RWPE2 (cell line): ENCODE measurements around the gene ZNF563.

Experiments
- ATAC-seq: fragments of 200-7000 bp; cut with Tn5 transposase; 3 replicates; pipeline ENCODE4 v1.9.1; 2021; ENCODE audit warnings: low read depth
- DNase-seq: peaks from one replicate; pipeline ENCODE4 v3.0.0-alpha.2; 2020; ENCODE audit warnings: low spot score
- H3K27ac ChIP-seq: fragments of 450-650 bp; 2 replicates; pipeline ENCODE4 v1.5.1; 2017; ENCODE audit warnings: mild to moderate bottlenecking; ENCODE audit not compliant: poor library complexity, severe bottlenecking
- H3K27me3 ChIP-seq: fragments of 250-450 bp; sonication (Bioruptor Pico); 2 replicates; pipeline ENCODE4 v1.5.1; 2021; ENCODE audit warnings: mild to moderate bottlenecking, moderate library complexity; ENCODE audit not compliant: insufficient read depth, poor library complexity, severe bottlenecking
- H3K36me3 ChIP-seq: fragments of 250-450 bp; sonication (Bioruptor Pico); 2 replicates; pipeline ENCODE4 v1.5.1; 2020; ENCODE audit warnings: low read depth, mild to moderate bottlenecking, moderate library complexity
- H3K4me1 ChIP-seq: fragments of 250-450 bp; sonication (Bioruptor Pico); 2 replicates; pipeline ENCODE4 v1.5.1; 2021; ENCODE audit warnings: mild to moderate bottlenecking, moderate library complexity; ENCODE audit not compliant: insufficient read depth, poor library complexity, severe bottlenecking
- H3K4me3 ChIP-seq: fragments of 250-450 bp; sonication (Bioruptor Pico); 2 replicates; pipeline ENCODE4 v1.5.1; 2021; ENCODE audit warnings: mild to moderate bottlenecking, moderate library complexity; ENCODE audit not compliant: severe bottlenecking
- H3K9me3 ChIP-seq: fragments of 250-450 bp; sonication (Bioruptor Pico); 2 replicates; pipeline ENCODE4 v1.5.1; 2021; ENCODE audit warnings: mild to moderate bottlenecking, moderate library complexity; ENCODE audit not compliant: severe bottlenecking
- TF ChIP-seq, protein P1 (sequence below): fragments of 450-650 bp; IDR thresholded peaks from one replicate; pipeline ENCODE4 v1.5.1; 2017; ENCODE audit warnings: mild to moderate bottlenecking, moderate library complexity; ENCODE audit not compliant: poor library complexity, severe bottlenecking

ZNF563 gene

DNA sequence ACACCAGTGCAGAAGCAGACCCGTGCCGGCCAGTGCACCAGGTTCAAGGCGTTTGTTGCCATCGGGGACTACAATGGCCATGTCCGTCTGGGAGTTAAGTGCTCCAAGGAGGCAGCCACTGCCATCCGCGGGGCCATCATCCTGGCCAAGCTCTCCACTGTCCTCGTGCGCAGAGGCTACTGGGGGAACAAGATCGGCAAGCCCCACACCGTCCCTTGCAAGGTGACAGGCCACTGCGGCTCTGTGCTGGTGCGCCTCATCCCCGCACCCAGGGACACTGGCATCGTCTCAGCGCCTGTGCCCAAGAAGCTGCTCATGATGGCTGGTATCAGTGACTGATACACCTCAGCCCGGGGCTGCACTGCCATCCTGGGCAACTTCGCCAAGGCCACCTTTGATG lies 48.8 kb downstream of the ZNF563 start:
- ATAC-seq (no peak), DNase-seq (no peak)
- no peak overlapping the region for H3K4me3 ChIP-seq
- peaks cover 20% of the 10 kb centered on the region for H3K36me3 ChIP-seq
- TF ChIP-seq, protein P1, sequence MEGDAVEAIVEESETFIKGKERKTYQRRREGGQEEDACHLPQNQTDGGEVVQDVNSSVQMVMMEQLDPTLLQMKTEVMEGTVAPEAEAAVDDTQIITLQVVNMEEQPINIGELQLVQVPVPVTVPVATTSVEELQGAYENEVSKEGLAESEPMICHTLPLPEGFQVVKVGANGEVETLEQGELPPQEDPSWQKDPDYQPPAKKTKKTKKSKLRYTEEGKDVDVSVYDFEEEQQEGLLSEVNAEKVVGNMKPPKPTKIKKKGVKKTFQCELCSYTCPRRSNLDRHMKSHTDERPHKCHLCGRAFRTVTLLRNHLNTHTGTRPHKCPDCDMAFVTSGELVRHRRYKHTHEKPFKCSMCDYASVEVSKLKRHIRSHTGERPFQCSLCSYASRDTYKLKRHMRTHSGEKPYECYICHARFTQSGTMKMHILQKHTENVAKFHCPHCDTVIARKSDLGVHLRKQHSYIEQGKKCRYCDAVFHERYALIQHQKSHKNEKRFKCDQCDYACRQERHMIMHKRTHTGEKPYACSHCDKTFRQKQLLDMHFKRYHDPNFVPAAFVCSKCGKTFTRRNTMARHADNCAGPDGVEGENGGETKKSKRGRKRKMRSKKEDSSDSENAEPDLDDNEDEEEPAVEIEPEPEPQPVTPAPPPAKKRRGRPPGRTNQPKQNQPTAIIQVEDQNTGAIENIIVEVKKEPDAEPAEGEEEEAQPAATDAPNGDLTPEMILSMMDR, result no peak
- H3K27me3 ChIP-seq, result no peaks in the 10 kb centered on the region
- no peak overlapping the region for H3K27ac ChIP-seq
- H3K4me1 ChIP-seq, result peaks cover 5% of the 10 kb centered on the region
- peaks cover 15% of the 10 kb centered on the region for H3K9me3 ChIP-seq

DNA sequence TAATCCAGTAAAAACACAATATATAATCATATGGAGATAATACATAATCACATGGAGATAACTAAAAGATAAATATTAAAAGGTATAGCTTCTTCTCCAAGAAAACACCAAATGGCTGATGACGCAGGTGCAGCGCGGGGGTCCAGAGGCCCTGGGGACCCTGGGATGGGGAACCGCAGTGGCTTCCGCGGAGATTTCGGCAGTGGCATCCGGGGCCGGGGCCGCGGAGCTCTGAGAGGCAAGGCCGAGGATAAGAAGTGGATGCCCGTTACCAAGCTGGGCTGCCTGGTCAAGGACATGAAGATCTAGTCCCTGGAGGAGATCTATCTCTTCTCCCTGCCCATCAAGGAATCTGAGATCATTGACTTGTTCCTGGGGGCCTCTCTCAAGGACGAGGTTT lies 49.2 kb downstream of the ZNF563 start:
- no peak for ATAC-seq
- DNase-seq, result no peak
- Histone ChIP-seq H3K4me1 (peaks cover 4% of the 10 kb centered on the region), H3K9me3 (peaks cover 17% of the 10 kb centered on the region), H3K27ac (no peak overlapping the region), H3K36me3 (peaks cover 24% of the 10 kb centered on the region), H3K27me3 (no peaks in the 10 kb centered on the region), H3K4me3 (no peak overlapping the region)
- TF ChIP-seq, protein P1, result no peak

DNA sequence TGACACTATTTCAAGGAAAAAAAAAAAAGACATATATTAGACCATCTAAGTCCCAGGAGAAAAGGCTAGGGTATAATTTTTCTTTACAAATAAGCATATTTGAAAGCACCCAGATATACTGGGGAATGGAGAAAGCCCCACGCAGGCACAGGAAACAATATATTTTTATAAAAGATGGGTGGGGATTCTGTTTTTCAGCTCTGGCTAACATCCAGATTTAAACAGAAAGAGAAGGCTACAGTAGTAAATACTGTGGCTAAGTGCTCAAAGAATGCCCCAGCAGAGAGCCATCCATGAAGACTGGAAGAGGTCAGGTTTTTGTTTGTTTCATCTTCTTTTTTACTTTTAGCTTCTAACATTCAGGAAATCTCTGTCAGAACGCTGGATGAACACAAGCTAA lies 54.7 kb downstream of the ZNF563 start:
- Histone ChIP-seq H3K4me3 (no peak overlapping the region), H3K9me3 (peaks cover 21% of the 10 kb centered on the region), H3K36me3 (peaks cover 29% of the 10 kb centered on the region), H3K4me1 (no peaks in the 10 kb centered on the region), H3K27me3 (no peaks in the 10 kb centered on the region), H3K27ac (no peak overlapping the region)
- ATAC-seq, result no peak
- TF ChIP-seq, protein P1, result no peak
- DNase-seq, result no peak

DNA sequence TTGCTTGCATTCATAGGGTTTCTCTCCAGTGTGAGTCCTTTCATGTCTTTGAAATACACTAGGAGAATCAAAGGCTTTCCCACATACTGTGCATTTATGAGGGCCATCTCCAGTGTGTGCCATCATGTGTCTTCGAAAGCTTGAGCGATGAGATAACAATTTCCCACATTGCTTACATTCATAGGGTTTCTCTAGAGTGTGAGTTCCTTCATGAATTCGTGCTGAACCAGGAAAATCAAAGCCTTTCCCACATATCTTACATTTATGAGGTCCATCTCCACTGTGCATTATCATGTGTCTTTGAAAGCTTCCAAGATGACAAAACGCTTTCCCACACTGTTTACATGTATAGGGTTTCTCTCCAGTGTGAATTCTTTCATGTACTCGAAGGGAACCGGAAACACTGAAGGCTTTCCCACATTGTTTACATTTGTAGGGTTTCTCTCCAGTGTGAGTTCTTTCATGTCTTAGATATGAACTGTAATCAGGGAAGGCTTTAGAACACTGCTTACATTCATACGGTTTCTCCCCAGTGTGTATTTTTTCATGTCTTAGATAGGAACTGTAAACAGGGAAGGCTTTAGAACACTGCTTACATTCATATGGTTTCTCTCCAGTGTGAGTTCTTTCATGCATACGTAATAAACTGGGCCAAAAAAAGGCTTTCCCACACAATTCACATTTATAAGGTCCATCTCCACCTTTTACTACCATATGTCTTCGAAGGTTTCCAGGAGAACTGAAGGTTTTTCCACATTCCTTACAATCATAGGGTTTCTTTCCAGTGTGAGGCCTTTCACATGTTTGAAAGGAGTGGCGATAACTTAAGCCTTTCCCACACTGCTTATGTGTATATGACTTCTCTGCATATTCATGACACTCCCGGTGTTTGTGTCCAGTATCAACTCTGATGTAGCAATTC lies 60.2 kb downstream of the ZNF563 start:
- DNase-seq, result no peak
- Histone ChIP-seq H3K36me3 (peaks cover 47% of the 10 kb centered on the region), H3K4me1 (no peaks in the 10 kb centered on the region), H3K27ac (no peak overlapping the region), H3K9me3 (peaks cover 32% of the 10 kb centered on the region), H3K27me3 (no peaks in the 10 kb centered on the region), H3K4me3 (no peak overlapping the region)
- TF ChIP-seq, protein P1, result no peak
- no peak for ATAC-seq

DNA sequence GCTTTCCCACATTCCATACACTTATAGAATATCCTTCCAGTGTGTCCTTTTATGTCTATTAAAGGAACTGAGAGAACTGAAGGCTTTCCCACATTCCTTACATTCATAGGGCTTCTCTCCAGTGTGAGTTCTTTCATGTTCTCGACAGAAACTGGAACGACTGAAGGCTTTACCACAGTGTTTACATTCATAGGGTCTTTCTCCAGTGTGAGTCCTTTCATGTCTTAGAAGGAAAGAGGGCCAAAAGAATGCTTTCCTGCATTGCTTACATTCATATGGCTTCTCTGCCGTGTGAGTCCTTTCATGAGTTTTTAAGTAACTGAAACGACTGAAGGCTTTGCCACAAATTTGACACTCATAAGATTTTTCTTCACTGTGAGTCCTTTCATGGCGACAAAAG lies 61.0 kb downstream of the ZNF563 start:
- Histone ChIP-seq H3K27ac (no peak overlapping the region), H3K4me1 (no peaks in the 10 kb centered on the region), H3K27me3 (no peaks in the 10 kb centered on the region), H3K9me3 (peaks cover 32% of the 10 kb centered on the region), H3K36me3 (peaks cover 47% of the 10 kb centered on the region), H3K4me3 (no peak overlapping the region)
- DNase-seq (no peak), ATAC-seq (no peak)
- TF ChIP-seq, protein P1, result no peak
